GM18868 (cell line): ENCODE measurements around the gene AFAP1L2.

Source experiments
- ATAC-seq: cut with Tn5 transposase; IDR thresholded peaks from one replicate; pipeline ENCODE4 v1.9.1; 2021; ENCODE audit warnings: mild to moderate bottlenecking, moderate library complexity; ENCODE audit not compliant: unreplicated experiment

The AFAP1L2 gene

GRCh38 chr10:114412907-114413797 is 8.8 kb upstream of the AFAP1L2 start:
- ATAC-seq = no peak

DNA sequence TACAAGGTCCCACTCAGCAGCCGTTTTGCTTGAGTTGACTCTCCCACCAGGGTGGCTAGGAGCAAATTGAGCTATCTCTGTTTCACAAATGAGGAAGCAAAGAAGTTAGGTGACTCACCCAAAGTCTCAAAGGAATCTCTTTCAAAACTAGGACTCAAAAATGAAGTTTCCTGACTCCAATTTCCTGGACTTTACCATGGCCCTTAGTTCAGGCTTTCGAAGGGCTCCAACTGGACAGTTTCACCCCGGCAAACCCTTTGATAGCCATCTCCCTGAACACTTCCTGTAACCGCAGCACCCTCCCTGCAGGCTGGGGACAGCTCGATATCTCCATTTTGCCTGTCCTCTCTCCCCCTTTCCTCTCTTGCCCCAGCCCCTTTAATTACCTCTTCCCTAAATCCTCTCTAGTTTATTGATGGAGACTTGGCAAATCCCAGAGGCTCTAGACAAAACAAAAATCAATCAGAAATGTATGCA is 4.7 kb upstream of the AFAP1L2 start:
- ATAC-seq = peak; percentile 11

GRCh38 chr10:114408112-114408967 is 4.0 kb upstream of the AFAP1L2 start:
- peak; percentile 60 for ATAC-seq

DNA sequence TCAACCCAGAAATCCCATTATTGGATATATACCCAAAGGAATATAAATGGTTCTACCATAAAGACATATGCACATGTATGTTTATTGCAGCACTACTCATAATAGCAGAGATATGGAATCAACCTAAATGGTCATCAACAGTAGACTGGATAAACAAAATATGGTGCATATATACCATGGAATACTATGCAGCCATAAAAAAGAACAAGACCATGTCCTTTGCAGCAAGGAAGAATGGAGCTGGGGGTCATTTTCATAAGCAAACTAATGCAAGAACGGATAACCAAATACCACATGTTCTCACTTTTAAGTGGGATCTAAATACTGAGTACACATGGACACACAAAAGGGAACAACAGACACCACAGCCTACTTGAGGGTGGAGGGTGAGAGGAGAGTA is 2.2 kb upstream of the AFAP1L2 start:
- no peak for ATAC-seq

DNA sequence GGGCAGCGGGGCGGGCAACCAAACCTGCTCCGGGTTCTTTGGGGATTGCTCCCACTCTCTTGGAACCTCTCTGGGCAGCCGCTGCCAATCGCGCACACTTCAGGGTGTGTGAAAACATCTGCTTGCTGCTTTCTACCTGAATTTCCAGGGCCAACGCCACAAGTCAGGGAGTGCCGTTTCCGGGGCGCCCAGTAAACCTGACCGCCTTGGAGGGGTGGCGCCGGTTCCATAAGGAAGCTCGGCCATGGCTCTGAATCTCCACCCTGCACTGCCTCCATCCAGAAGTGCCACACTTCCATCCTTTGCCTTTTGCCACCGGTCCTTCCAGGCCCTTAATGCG is 679 bp upstream of the AFAP1L2 start:
- ATAC-seq = no peak

DNA sequence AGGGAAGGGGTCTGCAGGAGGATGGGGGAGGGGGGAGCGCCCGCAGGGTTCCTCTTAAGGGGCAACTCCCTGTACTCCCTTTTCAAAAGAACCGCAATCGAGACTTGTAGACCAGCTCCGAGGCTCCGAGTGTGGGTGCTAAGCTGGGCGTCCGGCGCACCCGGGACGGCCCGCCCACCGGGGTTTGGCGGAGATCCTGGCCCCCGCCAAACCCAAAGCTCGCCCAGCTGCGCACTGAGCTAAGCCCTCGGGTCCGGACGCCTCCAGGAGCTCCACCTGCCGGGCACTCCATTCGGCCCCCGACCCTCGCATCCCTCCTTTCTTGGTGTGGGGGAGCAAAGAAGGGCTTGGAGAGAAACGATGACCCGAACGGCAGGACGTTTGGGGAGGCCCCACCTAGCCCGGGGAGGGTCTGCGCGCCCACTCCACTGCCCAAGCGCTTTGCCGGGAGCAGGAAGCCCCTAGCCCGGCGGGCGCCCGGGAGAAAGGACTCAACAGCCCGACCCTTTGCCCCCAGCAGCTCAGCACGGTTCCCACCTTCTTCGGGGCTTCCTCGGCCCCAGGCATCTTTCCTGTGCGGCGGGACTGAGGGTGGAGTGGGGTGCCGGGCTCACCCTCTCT is 651 bp downstream of the AFAP1L2 start:
- no peak for ATAC-seq

- ATAC-seq = no peak
Measured at GRCh38 chr10:114402871-114403540, 1.3 kb downstream of the AFAP1L2 start.

DNA sequence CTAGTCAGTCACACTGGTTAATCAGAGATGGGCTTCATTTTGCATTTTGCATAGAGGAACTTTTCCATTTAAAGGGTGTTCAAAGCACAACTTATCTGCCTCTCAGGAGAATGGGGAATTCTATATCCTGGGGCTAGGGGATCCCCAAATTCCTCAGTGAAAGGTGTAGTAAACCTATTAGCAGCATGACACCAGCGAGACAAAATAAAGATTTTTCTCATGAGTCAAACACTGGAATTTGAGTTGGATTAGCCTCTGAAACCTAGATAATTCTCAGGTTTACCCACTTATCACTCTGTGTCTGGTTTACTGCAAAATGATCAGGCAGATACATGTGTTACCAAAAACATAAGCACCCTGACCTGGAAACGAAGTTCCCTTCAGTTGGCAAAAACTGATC is 2.1 kb downstream of the AFAP1L2 start:
- ATAC-seq = no peak

DNA sequence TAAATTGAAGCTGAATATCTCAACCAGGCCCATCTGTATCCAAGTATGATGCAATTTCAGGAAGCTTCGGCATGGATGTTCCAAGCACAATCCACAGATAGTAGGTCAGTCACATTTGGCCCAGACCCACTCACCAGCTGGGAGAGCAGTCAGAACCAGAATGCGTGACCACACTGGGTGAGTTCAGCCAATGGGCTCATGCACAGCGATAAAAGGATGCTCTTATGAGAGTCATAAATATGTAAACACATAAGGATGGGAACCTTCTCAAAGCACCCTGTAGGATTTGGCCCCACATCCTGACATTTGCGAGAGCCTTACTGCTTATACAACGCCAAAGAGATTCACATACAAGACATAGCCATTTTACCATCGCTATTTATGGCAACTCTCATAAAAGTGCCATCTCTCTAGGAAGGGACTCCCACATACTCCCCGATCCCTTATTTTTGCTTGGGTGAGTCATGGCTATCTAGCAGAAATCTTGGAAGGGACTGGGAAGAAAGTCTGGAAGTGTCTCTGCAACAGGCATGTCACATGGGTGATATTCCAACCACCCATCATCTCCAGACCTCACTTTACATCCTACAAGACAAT is 3.0 kb downstream of the AFAP1L2 start:
- no peak for ATAC-seq

DNA sequence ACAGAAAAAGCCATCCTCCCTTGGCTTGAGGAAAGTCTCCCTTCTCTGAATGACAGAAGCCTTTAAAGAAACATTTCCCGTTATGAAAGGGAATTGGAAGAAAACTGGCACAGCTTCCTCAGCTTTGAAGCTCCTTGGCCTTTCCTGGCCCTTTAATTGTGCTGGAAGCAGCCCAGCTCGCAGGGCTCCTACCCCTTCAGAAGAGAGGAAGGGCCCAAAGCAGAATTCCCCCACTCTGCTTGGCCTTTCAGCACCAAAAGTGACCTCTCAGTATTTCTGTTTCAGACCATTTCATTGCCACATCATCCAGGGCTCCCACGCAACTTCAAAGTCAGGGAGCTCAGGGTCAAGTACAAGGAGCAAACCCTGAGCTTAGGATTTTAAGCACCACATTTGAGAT is 4.2 kb downstream of the AFAP1L2 start:
- no peak for ATAC-seq

- ATAC-seq = no peak
Measured at GRCh38 chr10:114399576-114399975, 4.7 kb downstream of the AFAP1L2 start.

DNA sequence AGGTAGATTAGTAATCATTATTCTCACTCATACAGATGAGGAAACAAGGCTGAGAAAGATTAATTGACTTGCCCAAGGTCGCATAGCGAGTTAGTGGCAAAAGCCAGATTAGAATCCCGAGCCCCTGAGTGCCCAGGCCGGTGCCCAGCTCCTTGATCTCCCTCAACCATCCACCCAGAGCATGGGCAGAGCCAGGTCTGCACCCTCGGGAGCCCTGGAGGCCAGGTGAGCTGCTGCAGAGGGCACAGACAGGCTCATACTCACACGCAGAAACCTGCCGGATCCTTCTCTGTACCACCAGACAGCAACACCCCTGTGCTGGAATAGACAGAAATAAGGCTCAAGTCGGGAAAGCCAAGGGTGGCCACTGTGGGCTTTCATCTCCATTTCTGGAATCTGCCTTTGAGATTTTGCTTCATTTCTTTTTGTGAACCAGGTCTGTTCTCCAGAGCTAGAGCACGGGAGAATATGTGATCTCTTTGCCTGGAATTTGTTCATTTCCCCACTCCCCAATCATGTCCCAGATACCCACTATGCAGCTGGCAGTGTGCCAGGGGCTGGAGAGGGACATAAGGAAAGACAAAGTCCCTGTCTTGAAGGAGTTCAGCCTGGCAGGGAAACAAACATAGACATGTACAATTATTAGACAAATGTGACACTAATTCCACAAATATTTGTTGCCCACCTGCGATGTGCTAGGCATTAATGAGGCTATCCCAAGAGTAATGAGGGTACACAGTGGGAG is 5.5 kb downstream of the AFAP1L2 start:
- no peak for ATAC-seq

- ATAC-seq = no peak
Measured at GRCh38 chr10:114397651-114398145, 6.6 kb downstream of the AFAP1L2 start.

- ATAC-seq = no peak
Measured at GRCh38 chr10:114396464-114396863, 7.8 kb downstream of the AFAP1L2 start.

GRCh38 chr10:114395366-114396022 is 8.8 kb downstream of the AFAP1L2 start:
- peak; percentile 44 for ATAC-seq

DNA sequence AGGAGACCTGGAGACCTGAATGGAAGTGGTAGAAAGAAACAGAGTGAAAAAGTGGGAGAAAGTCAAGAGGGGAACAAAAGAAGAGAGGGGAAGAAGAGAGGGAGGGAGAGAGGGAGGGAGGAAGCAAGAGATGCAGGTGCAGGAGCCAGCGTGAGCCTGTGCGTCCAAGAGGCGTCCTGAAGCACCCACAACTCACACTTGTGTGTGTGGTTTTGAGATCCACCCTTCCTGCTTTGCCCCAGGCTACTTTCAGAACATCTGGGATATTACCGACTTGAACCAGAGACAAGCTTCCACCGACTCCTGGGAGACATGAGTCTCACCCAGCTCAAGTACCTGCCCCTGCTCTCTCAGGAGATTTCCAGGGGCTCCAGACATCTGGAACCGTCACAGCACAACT is 9.8 kb downstream of the AFAP1L2 start:
- no peak for ATAC-seq

DNA sequence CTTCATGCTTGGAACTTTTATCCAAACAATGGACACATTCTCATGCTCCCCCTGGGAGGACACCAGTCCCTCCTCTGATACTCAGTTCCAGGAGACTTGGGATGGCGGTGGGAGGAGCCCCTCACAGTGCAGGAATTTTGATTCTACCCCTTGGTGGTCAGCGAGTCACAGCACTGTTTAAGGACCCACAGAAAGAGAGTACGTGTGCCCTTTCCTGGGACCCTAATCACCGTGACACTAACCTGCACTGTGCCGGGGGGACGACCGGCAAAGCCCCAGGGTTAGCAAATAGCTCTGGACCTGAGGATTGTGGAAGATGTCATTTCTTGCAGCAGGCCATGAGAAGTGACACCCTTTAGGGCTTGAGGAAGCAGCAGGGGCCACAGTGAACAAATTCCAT is 10.4 kb downstream of the AFAP1L2 start:
- no peak for ATAC-seq

- no peak for ATAC-seq
Measured at GRCh38 chr10:114393482-114393881, 10.8 kb downstream of the AFAP1L2 start.
